ENCODE results near the gene RNF4. TPM values are rescaled to one million over a fixed set of nuclear protein-coding genes. Genes with fewer than 3 reads are reported as not detected.

Gene RNF4
- total and polyA plus RNA-seq, 9 donors, result 27.0 to 72.1 (median 47.1) TPM

GRCh38 chr4:2515830-2516550 lies 47.1 kb downstream of the RNF4 start:
- H3K36me3 ChIP-seq, result no peaks in the 10 kb centered on the region
- DNase-seq, result peak; percentile 40 to 72 (median 52)
- H3K27ac ChIP-seq, result peak overlapping the region in 1 of 2 donors; percentile 21

GRCh38 chr4:2516635-2517034 lies 47.7 kb downstream of the RNF4 start:
- Histone ChIP-seq H3K27ac (no peak overlapping the region), H3K4me1 (ENCODE audit: insufficient read depth) (peaks cover 6% of the 10 kb centered on the region), H3K4me3 (no peak overlapping the region), H3K36me3 (no peaks in the 10 kb centered on the region), H3K27me3 (no peaks in the 10 kb centered on the region), H3K9me3 (no peaks in the 10 kb centered on the region)
- no peak for TF ChIP-seq CTCF (IDR thresholded peaks at IDR 0.05)
- TF ChIP-seq EP300 (IDR thresholded peaks at IDR 0.05), result no peak
- no peak for TF ChIP-seq POLR2A (IDR thresholded peaks at IDR 0.05)
- 80 to 94% (median 89%) methylated on average over 2 of the region's 2 CpGs for WGBS, 3 donors
- DNase-seq, result no peak
- intact Hi-C loops (cut with DNase I), result no loop called here

More at GRCh38 chr4:2515830-2516550, 47.1 kb downstream of the RNF4 start:
- H3K4me1 ChIP-seq (ENCODE audit: insufficient read depth), result peaks cover 6% of the 10 kb centered on the region
- 25 to 34% (median 27%) methylated on average over 3 to 4 of the region's 4 CpGs for WGBS, 3 donors
- TF ChIP-seq CTCF (IDR thresholded peaks at IDR 0.05) (no peak), POLR2A (IDR thresholded peaks at IDR 0.05) (no peak), EP300 (IDR thresholded peaks at IDR 0.05) (no peak)
- no peak overlapping the region for H3K4me3 ChIP-seq
- H3K9me3 ChIP-seq, result no peaks in the 10 kb centered on the region
- intact Hi-C loops (cut with DNase I), result no loop called here
- no peaks in the 10 kb centered on the region for H3K27me3 ChIP-seq

GRCh38 chr4:2526559-2526958 lies 57.7 kb downstream of the RNF4 start:
- intact Hi-C loops (cut with DNase I), result no loop called here
- Histone ChIP-seq H3K4me3 (no peak overlapping the region), H3K9me3 (no peaks in the 10 kb centered on the region), H3K36me3 (no peaks in the 10 kb centered on the region), H3K4me1 (ENCODE audit: insufficient read depth) (no peaks in the 10 kb centered on the region), H3K27ac (no peak overlapping the region), H3K27me3 (no peaks in the 10 kb centered on the region)
- WGBS, 3 donors, result 93 to 95% (median 93%) methylated on average over 9 of the region's 9 CpGs
- DNase-seq, result no peak
- no peak for TF ChIP-seq EP300 (IDR thresholded peaks at IDR 0.05)
- no peak for TF ChIP-seq CTCF (IDR thresholded peaks at IDR 0.05)
- no peak for TF ChIP-seq POLR2A (IDR thresholded peaks at IDR 0.05)

GRCh38 chr4:2534904-2535375 lies 66.0 kb downstream of the RNF4 start:
- no peak for DNase-seq
- Histone ChIP-seq H3K9me3 (no peaks in the 10 kb centered on the region), H3K27me3 (no peaks in the 10 kb centered on the region), H3K27ac (peak overlapping the region; percentile 72 to 89), H3K4me3 (no peak overlapping the region), H3K4me1 (ENCODE audit: insufficient read depth) (peaks cover 8% of the 10 kb centered on the region), H3K36me3 (no peaks in the 10 kb centered on the region)
- intact Hi-C loops (cut with DNase I), result loop anchor here in 2 of 4 donors (5.0 to 10.0 kb wide), 5 partner anchors 70 to 400 kb away; partner anchors contain the start of genes MXD4 (in 1 of the 2) and RNF4 (in 1 of the 2)
- TF ChIP-seq CTCF (IDR thresholded peaks at IDR 0.05) (no peak), EP300 (IDR thresholded peaks at IDR 0.05) (no peak), POLR2A (IDR thresholded peaks at IDR 0.05) (no peak)
- 66 to 74% (median 68%) methylated on average over 5 of the region's 5 CpGs for WGBS, 3 donors
